Astrocyte (in vitro differentiated cells and primary cell): Measurements from ENCODE around the gene PTTG1. TPM values are rescaled to one million over a fixed set of nuclear protein-coding genes. Genes with fewer than 3 reads are reported as not detected.

ENCODE experiments used
- DNase-seq: peaks from one replicate; pipeline ENCODE4 v3.0.0-alpha.2; 2010; ENCODE audit warnings: low read depth
- FAIRE-seq: peaks from 2 replicates; lab custom pipeline; 2011; peaks lifted over from hg19 to GRCh38; lab: Jason Lieb, UNC
- H2AFZ ChIP-seq: 2 replicates; pipeline ENCODE4 v1.6.0; 2012; ENCODE audit warnings: low read depth, low read length, inconsistent platforms
- H3K27ac ChIP-seq: 2 replicates; pipeline ENCODE4 v1.5.1; 2011; ENCODE audit warnings: low read depth, low read length, inconsistent platforms
- H3K27me3 ChIP-seq: 2 replicates; pipeline ENCODE4 v1.6.0; 2011; ENCODE audit warnings: low read length, inconsistent platforms; ENCODE audit not compliant: insufficient read depth
- H3K36me3 ChIP-seq: 2 replicates; pipeline ENCODE4 v1.5.1; 2011; ENCODE audit warnings: low read length, inconsistent platforms; ENCODE audit not compliant: insufficient read depth
- H3K4me1 ChIP-seq: 2 replicates; pipeline ENCODE4 v1.5.1; 2011; ENCODE audit warnings: low read length, inconsistent platforms; ENCODE audit not compliant: insufficient read depth
- H3K4me2 ChIP-seq: 2 replicates; pipeline ENCODE4 v1.6.0; 2012; ENCODE audit warnings: low read length, inconsistent platforms
- H3K4me3 ChIP-seq: 2 replicates; pipeline ENCODE4 v1.5.1; 2011; ENCODE audit warnings: low read depth, mild to moderate bottlenecking, low read length, inconsistent platforms; ENCODE audit not compliant: insufficient read depth
- H3K79me2 ChIP-seq: 2 replicates; pipeline ENCODE4 v1.6.0; 2012; ENCODE audit warnings: mild to moderate bottlenecking, low read length, inconsistent platforms; ENCODE audit not compliant: insufficient read depth
- H3K9ac ChIP-seq: 2 replicates; pipeline ENCODE4 v1.6.0; 2012; ENCODE audit warnings: mild to moderate bottlenecking, low read length, inconsistent platforms
- H3K9me3 ChIP-seq: 2 replicates; pipeline ENCODE4 v1.5.1; 2012; ENCODE audit warnings: low read depth, mild to moderate bottlenecking, low read length, inconsistent platforms; ENCODE audit not compliant: insufficient read depth
- H4K20me1 ChIP-seq: 2 replicates; pipeline ENCODE4 v1.6.0; 2012; ENCODE audit warnings: low read length, inconsistent platforms; ENCODE audit not compliant: insufficient read depth
- H3K27ac Mint-ChIP-seq: one replicate; pipeline ENCODE4 v1.8.0; 2021; ENCODE audit warnings: mild to moderate bottlenecking, mixed read lengths; ENCODE audit not compliant: unreplicated experiment
- H3K27me3 Mint-ChIP-seq: one replicate; pipeline ENCODE4 v1.8.0; 2021; ENCODE audit warnings: low read depth, mixed read lengths; ENCODE audit not compliant: unreplicated experiment
- H3K36me3 Mint-ChIP-seq: one replicate; pipeline ENCODE4 v1.8.0; 2021; ENCODE audit warnings: low read depth, mixed read lengths; ENCODE audit not compliant: unreplicated experiment
- H3K4me1 Mint-ChIP-seq: one replicate; pipeline ENCODE4 v1.8.0; 2021; ENCODE audit warnings: low read depth, mixed read lengths; ENCODE audit not compliant: unreplicated experiment
- H3K4me3 Mint-ChIP-seq: one replicate; pipeline ENCODE4 v1.8.0; 2021; ENCODE audit warnings: mild to moderate bottlenecking, moderate library complexity, mixed read lengths; ENCODE audit not compliant: unreplicated experiment
- H3K9me3 Mint-ChIP-seq: one replicate; pipeline ENCODE4 v1.8.0; 2021; ENCODE audit warnings: mild to moderate bottlenecking, mixed read lengths; ENCODE audit not compliant: unreplicated experiment
- CTCF ChIP-seq: IDR thresholded peaks from 2 replicates; pipeline ENCODE4 v1.5.1; 2011; ENCODE audit warnings: low read depth, mild to moderate bottlenecking, inconsistent platforms, low read length, moderate library complexity; ENCODE audit not compliant: insufficient read depth
- EZH2 ChIP-seq: IDR thresholded peaks from 2 replicates; pipeline ENCODE4 v1.6.1; 2012; ENCODE audit warnings: mild to moderate bottlenecking, low read length, inconsistent platforms; ENCODE audit not compliant: insufficient read depth
- total RNA-seq: library from RNA; stranded (reverse); gene quantifications from 2 replicates; pipeline ENCODE4 v1.2.1, GENCODE V29; 2021

The PTTG1 gene
- total RNA-seq, 1 donor from 2014 or later, result 20.4 TPM

- Mint-ChIP-seq H3K4me1 (peaks cover 13% of the 10 kb centered on the region), H3K27ac (no peak overlapping the region), H3K4me3 (no peak overlapping the region), H3K36me3 (no peaks in the 10 kb centered on the region), H3K9me3 (peaks cover 4% of the 10 kb centered on the region), H3K27me3 (peaks cover 2% of the 10 kb centered on the region)
- no peak overlapping the region for H2AFZ ChIP-seq
- H3K4me3 ChIP-seq, result no peak overlapping the region
- no peaks in the 10 kb centered on the region for H3K27me3 ChIP-seq
- no peaks in the 10 kb centered on the region for H4K20me1 ChIP-seq
- H3K79me2 ChIP-seq, result no peaks in the 10 kb centered on the region
- H3K4me2 ChIP-seq, result no peak overlapping the region
- peaks cover 7% of the 10 kb centered on the region for H3K4me1 ChIP-seq
- TF ChIP-seq CTCF (no peak), EZH2 (no peak)
- DNase-seq, result peak; percentile 34
- H3K9ac ChIP-seq, result no peak overlapping the region
- H3K9me3 ChIP-seq, result no peaks in the 10 kb centered on the region
- H3K36me3 ChIP-seq, result no peaks in the 10 kb centered on the region
- no peak overlapping the region for H3K27ac ChIP-seq
- FAIRE-seq, result no peak
Observed at GRCh38 chr5:160458806-160459800, 37.4 kb downstream of the PTTG1 start.

- H3K27ac Mint-ChIP-seq, result peak overlapping the region; percentile 79
- no peak overlapping the region for H3K27ac ChIP-seq
- peaks cover 16% of the 10 kb centered on the region for H3K4me1 Mint-ChIP-seq
- H3K36me3 Mint-ChIP-seq, result no peaks in the 10 kb centered on the region
- H3K4me1 ChIP-seq, result peaks cover 13% of the 10 kb centered on the region
- H2AFZ ChIP-seq, result no peak overlapping the region
- peak overlapping the region; percentile 21 for H3K4me3 Mint-ChIP-seq
- no peak overlapping the region for H3K9ac ChIP-seq
- H3K27me3 Mint-ChIP-seq, result no peaks in the 10 kb centered on the region
- TF ChIP-seq CTCF, result peak; percentile 22
- no peak for TF ChIP-seq EZH2
- peak overlapping the region; percentile 40 for H3K4me2 ChIP-seq
- H3K9me3 ChIP-seq, result no peaks in the 10 kb centered on the region
- FAIRE-seq (peak; percentile 5), DNase-seq (peak; percentile 23)
- H4K20me1 ChIP-seq, result no peaks in the 10 kb centered on the region
- H3K79me2 ChIP-seq, result no peaks in the 10 kb centered on the region
- peaks cover 4% of the 10 kb centered on the region for H3K9me3 Mint-ChIP-seq
- H3K36me3 ChIP-seq, result no peaks in the 10 kb centered on the region
- no peak overlapping the region for H3K4me3 ChIP-seq
- no peaks in the 10 kb centered on the region for H3K27me3 ChIP-seq
Observed at GRCh38 chr5:160460377-160461049, 38.9 kb downstream of the PTTG1 start.
